Amniotic stem cell (primary cell): ENCODE measurements around the gene MFAP2.
"Not testable (repeated sequence)": the region's sequence is repeated elsewhere in the genome, so short reads cannot be mapped to it uniquely, and the experiment has no call there.

Source experiments
- DNase-seq: peaks from one replicate; lab custom pipeline; 2025; lab: John Stamatoyannopoulos, UW

The MFAP2 gene

GRCh38 chr1:16929146-16930041 is 51.0 kb downstream of the MFAP2 start:
- DNase-seq: not testable (repeated sequence)

DNA sequence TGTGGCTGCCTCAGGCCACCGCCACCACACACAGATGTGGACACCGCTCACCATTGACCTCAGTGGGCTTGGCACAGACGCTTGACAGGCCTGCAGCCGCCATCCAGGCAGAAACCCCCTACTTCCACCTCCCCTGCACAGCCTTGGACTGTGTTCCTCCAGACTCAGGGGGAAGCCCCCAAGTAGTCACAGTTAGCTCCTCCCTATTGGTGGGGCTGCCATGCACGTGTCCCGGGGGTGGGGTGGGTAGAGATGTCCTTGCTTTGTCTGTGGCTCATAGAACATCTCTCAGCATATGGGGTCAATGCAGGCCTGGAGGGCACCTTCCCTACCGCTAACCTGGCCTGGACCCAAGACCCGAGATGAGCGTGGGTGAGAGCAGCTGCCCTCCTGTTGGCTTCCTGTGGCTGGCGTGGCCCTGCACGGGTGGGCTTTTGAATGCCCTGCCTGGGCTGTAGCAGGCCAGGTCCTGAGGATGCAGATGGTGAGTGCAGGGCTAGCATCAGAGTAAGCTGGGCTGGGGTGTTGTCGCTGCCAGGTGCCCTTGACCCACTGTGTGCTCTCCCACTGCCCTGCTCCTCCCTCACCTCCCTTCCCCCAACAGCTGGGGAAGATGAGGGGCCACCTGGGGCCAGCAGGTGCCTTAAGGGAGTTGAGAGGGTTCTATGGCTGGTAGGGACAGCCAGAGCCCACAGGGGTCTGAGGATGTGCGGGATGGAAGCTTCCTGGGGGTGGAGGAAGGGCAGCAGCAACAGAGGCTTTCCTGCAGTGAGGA is 52.5 kb downstream of the MFAP2 start:
- no peak for DNase-seq

DNA sequence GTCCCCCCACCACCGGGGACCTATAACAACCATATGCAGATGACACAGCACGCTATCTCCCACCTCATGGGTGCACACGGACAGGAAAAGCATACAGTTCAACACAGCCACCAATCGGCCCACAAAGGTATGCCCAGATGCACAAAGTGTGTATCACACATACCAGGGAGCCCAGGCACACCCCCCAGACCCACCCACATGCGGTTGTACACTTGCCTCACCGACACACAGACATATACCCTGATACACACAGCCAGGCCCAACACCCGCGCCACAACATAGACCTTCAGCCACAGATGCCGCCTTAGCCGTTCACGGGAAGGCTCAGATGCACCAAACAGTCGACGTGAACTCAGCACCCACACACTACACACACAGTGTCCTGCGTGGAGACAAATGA is 53.2 kb downstream of the MFAP2 start:
- DNase-seq: no peak

DNA sequence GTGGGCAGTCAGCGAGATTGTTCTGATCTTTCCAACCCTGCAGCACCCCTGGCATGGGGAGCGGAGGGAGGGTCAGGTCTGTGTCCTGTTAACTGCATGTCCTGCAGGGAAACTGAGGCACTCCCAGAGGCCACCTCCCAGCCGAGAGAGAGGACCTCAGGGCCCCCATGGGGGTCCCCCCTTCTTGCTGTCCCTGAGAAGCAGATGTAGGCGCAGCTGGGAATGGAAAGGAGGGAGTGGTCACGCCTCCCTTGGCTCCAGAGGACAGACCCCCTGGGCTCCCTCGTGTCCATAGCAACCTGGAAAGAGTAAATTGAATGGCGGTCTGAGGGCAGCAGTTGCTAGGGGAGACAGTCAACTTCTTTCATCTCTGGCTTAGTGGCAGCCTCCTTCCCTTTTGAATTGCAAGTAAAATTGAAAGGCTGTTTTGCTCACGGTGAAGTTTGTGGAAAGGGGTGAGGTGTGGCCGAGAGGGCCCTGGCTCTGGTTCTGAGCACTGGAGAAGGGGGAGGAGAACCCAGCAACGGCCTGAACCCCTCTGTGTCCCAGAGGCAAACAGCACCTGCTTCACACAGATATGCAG is 53.8 kb downstream of the MFAP2 start:
- DNase-seq: no peak

- no peak for DNase-seq
Observed at GRCh38 chr1:16925635-16926490, 54.6 kb downstream of the MFAP2 start.

DNA sequence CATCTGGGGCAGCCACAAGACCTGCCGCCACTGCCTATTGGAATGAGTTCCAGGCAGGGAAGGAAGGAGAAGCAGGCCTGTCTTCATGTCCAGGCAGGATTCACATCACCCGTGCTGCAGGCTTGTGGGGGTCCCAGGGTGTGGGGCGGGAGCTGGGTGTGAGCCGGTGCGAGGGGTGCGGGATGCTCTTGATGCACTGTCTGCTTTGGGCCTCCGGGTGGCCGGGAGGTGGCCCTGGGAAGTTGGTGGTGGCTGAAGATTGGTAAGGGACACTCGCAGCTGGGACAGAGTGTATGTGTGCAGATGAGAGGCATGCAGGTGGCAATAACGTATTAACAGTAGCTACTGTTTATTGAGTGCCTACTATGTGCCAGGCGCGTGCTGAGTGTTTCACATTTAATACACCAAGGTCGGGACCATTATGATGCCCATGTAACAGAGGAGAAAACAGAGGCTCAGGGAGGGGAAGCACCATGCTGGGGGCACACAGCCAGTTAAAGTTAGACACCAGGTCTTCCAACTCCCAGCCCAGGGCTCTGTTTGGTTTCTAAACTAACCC is 55.4 kb downstream of the MFAP2 start:
- no peak for DNase-seq
